GM19043 (cell line): ENCODE results near the gene SPEN.
A peak's percentile ranks its signal among the peaks of the same experiment; 100 is the strongest.
"Not testable (repeated sequence)": the region's sequence is repeated elsewhere in the genome, so short reads cannot be mapped to it uniquely, and the experiment has no call there.

Experiments
- ATAC-seq: cut with Tn5 transposase; IDR thresholded peaks from one replicate; pipeline ENCODE4 v1.9.1; 2021; ENCODE audit warnings: low read depth; ENCODE audit not compliant: unreplicated experiment

Gene SPEN

GRCh38 chr1:15834406-15835204, 12.9 kb upstream of the SPEN start:
- peak; percentile 43 for ATAC-seq

- no peak for ATAC-seq
These were observed 12.2 kb upstream of the SPEN start for GRCh38 chr1:15835205-15835740.

DNA sequence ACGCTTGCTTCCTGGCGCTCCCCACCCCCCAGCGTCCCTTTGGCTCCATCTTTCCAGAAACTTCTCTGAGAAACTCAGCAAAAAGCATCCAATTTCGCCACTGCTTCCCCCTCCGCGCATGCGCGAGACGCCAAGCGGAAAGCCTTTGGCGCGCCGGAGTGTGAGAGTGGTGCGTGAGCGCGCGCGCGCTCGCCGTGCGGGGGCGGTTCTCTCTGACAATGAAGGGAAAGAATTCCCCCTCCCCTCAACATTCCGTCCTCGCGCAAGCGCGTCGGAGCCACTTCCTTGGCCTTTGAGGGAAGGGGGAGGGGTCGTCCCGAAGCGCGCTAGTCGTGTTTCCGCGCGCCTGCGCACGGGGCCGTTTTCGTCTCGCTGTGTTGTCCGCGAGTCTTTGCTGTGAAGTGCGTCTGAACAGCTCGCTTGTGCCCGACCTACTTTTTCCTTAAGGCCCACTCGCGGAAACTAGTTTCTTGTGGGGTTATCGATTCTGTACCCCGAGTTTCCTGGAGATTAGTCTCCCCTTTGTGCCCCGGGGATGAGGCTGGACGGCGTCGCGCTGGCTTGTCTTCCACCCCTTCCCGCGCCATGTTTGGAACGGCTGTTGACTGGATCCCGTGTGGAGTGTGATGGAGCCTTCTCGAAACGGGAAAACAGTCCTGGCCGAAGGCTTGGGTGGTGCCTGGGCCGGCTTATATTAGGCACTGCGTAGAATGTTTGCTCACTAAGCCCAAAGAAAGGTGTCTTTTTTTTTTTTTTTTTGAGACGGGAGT, 11.6 kb upstream of the SPEN start:
- ATAC-seq, result peak; percentile 34

GRCh38 chr1:15836511-15836771, 11.1 kb upstream of the SPEN start:
- ATAC-seq, result not testable (repeated sequence)

DNA sequence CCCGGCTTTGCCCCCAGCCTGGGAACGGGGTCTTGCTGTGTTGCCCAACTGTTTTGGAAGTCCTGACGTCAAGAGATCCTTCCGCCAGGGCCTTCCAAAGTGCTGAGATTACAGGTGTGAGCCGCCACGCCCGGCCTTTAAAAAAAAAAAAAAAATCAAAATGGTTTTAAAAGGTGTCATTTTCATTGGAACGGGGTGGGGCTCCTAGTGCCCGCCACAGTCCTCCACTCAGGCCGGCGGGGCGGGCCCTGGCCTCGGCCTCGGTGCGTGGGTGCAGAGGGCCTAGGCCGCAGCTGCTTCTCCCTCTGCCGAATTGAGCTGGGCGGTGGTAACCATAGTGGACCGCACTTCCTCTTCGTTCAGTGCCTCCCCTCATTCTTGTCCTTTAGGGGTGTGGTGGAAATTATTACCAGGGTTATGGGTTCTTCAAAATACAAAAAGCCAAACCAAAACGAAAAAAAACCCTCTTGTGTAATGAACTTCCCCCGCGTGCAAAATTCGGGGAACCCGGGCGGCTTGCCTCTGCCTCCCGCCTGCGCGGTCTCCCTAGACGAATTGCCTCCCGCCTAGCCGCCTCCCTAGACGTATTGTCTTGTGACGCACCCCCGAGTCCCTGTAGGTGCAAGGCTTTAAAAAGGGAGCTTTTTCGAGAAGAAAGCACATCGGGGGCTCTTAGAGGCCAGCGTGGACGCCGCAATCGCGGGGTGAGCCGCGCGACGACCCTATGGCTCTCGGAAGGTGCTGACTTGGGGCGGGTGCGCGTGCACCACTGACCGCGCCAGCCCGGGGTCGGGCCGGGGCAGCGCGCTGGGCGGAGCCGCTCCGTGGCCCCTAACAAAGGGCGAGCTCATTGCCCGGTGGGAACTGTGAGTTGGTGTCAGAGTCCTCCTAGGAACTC, 10.5 kb upstream of the SPEN start:
- ATAC-seq, result no peak

- no peak for ATAC-seq
These were observed 9.6 kb upstream of the SPEN start for GRCh38 chr1:15837931-15838330.

DNA sequence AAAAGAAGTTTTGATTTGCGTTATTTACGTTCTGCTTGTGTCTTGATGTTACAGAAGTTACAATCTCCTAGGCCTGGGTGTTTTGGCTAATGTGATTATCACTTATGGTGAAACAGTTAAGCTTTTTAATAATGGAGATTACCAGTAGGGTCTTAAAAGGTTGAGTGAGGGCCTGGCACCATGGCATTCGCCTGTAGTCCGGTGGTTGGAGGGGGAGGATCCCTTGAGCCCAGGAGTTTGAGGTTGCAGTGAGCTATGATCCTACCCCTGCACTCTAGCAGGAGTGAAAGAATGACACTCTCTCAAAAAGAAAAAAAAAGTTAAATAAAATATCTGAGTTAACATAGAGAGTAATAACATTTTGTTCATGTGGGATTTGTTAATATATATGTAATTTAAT, 8.8 kb upstream of the SPEN start:
- ATAC-seq, result no peak

GRCh38 chr1:15843826-15844572, 3.5 kb upstream of the SPEN start:
- no peak for ATAC-seq

DNA sequence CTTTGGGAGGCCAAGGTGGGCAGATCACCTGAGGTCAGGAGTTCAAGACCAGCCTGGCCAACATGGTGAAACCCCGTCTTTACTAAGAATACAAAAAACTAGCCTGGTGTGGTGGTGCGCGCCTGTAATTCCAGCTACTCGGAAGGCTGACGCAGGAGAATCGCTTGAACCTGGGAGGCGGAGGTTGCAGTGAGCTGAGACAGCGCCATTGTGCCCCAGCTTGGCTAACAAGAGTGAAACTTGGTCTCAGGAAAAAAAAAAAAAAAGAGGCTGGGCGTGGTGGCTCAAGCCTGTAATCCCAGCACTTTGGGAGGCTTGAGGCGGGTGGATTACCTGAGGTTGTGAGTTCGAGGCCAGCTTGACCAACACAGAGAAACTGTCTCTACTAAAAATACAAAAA, 1.5 kb upstream of the SPEN start:
- not testable (repeated sequence) for ATAC-seq

- ATAC-seq, result no peak
These were observed 311 bp downstream of the SPEN start for GRCh38 chr1:15847893-15848142.

DNA sequence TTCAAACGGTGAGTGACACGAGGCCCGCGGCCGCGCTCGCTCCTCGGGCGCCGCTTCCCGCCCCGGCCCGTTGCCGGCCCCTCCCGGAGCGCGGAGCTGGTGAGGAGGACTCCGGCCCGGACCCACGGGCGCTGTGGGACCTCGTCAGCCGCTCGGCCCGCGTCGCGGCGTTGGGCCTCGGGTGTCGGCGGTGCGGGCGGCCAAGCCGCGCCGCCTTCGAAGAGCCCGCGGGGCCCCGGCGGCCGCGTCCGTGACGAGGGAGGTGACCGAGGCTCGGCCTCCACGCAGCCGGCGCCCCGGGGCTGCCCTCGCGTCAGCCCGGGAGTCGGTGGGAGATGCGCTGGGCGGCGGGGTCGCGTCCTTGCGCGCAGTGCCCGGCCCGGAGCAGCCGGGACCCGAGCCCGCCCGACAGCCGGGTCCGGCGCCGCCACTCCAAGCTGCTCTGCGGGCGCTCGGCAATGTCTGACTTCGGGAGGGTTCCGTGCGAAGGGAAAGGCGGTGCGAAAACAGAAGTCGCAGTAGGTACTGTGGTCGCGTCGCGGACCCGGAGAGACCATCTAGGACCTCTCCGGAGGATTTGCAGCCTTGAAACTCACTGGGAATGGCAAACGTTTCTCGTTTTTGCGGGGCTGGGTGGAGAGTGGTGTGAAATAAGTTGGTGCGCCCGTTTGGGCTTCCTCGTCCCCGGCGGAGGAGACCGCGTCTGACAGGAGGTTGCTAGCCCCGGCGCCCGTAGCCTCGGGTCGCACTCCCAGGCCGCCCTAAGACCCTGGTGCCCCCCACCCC, 829 bp downstream of the SPEN start:
- no peak for ATAC-seq

GRCh38 chr1:15848929-15849774, 1.6 kb downstream of the SPEN start:
- ATAC-seq, result no peak

DNA sequence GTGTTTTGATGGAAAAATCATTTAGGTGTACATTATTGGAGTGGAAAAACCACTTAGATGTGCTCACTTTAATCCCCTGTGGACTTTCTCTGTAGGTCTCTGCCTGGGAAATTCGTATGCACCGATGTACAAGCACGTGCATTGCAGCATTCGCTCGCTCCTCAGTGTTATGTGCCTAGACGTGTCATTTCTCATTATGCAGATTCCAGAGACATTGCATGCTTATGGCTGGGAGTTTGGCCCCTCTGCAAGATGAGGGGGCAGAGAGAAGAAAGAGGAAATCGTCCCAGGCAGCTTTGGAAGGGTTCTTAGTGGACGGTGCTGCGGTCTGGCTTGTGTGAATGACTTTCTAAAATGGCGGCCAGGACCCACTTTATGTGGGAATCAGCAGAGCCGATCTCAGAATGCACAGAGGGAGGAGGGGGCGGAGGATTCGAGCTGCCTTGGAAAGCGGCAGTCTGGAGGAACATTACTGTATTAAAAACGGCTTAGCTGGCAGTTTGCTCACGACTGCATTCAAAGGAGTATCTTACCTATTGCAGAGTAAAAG, 2.3 kb downstream of the SPEN start:
- ATAC-seq, result no peak

GRCh38 chr1:15850471-15851001, 3.0 kb downstream of the SPEN start:
- no peak for ATAC-seq

DNA sequence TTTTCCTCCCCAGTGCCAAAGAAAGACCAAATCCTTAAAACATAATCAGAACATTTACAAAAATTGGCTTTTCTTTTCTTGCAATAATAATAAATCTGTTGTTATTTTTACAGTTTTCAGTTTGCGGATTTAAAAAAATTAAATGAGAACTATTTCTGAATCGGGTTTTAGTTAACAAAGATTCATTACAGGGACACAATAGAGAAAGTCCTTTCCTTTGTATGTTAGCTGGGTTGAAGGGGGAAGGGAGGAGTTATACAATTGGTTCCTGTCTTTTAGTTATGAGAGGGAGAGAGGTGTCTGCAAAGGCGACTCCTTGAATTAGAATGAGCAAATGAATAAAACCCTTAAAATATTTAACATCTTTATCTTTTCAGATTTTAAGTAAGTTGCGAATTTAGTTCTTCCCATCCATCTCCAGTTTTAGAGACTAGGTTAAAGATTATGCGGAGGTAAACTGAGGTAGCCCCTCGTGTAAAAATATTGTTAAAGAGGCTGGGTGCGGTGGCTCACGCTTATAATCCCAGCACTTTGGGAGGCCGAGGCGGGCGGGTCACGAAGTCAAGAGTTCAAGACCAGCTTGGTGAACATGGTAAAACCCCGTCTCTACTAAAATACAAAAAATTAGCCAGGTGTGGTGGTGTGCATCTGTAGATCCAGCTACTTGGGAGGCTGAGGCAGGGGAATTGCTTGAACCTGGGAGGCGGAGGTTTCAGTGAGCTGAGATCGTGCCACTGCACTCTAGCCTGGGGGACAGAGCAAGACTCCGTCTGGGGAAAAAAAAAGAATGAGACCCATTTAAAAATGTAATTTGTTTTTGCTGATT, 3.9 kb downstream of the SPEN start:
- ATAC-seq, result no peak

GRCh38 chr1:15852036-15852827, 4.7 kb downstream of the SPEN start:
- no peak for ATAC-seq

GRCh38 chr1:15852828-15853302, 5.4 kb downstream of the SPEN start:
- no peak for ATAC-seq
